HG02571 (cell line): ENCODE data around the gene PARP16.
"Not testable (repeated sequence)": the region's sequence is repeated elsewhere in the genome, so short reads cannot be mapped to it uniquely, and the experiment has no call there.

Experiments used
- ATAC-seq: cut with Tn5 transposase; IDR thresholded peaks from one replicate; pipeline ENCODE4 v1.9.1; 2021; ENCODE audit warnings: mild to moderate bottlenecking, moderate library complexity; ENCODE audit not compliant: unreplicated experiment

PARP16 gene

DNA sequence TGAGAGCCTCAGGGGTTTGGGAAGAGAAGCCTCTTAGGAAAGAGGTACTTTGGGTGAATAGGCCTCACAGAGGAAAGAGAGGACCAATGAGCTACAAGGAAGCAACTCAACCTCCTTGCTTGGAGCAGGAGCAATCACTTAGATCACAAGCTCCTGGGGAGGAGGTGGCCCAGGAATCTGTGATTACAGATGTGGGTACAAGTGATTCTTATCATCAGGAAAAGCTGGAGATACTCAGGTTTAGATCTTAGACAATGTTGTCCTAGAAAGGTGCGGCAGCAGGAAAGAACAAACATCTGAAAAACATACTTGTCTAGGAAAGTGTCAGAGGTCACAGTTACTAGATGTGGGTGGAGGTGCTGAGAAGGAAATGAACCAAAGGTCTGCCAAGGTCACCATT is 8.2 kb downstream of the PARP16 start:
- ATAC-seq = no peak

DNA sequence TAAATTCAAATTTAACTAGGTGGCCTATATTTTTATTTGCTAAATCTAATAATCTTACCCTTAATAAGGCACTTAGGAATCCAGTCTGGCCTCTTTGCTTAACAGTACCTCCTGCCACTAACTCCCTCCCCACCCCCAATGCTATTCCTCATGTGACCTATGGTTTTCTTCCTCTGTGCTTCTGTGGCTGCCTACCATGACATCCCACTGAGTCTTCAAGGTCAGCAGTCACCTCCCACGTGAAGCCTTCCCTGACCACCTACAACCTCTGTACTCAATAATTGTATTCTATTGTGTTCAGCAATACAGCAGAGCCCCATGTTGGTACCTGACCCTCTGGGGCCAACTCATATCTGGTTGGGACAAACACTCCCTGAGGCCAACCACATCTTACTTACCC is 9.7 kb downstream of the PARP16 start:
- no peak for ATAC-seq

DNA sequence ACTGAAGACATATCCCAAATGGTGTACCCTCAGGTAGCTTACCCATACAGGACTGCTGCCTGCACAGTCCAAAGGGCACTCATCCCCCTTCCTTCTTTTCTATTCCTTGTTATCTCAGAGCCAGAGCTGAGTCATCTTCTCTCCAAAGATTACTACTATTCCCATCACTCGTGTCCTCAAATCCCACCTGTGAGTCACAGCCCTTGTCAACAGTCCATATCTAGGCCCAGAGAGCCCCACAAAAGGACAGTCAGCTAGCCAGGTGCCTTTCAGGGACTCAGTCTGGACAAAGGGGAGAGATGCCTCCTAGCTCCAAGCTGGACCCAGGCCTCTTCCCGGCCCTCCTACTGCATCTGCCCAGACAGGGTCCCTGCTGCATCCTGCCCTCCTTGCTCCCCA is 11.0 kb downstream of the PARP16 start:
- no peak for ATAC-seq

DNA sequence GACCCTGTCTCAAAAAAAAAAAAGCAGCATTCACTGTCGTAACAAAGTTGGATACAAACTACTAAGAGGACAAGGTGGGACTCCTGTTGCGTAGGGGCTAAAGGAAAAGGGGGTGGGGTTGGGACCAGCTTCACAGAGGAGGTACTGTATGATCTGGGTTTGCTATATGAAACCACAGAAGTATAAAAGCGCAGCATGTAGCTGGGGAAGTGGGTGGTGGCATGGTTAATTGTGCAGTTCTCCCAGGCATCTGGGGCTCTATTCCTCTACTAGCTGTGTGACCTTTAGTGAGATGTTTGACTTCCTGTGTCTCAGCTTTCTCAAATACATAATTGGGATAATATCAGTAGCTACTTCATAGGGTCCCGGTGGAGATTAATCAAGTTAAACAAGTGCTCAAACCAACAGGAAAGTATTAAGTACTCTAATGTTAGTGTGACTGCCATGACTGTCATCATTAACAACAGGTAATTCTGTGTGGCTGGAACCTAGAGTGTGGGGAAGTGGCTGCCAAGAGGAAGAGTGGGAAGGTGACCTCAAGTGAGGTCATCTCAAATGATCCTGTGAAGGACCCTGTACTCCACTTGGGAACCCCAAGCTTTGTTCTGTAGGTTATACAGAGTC is 11.5 kb downstream of the PARP16 start:
- ATAC-seq = no peak

DNA sequence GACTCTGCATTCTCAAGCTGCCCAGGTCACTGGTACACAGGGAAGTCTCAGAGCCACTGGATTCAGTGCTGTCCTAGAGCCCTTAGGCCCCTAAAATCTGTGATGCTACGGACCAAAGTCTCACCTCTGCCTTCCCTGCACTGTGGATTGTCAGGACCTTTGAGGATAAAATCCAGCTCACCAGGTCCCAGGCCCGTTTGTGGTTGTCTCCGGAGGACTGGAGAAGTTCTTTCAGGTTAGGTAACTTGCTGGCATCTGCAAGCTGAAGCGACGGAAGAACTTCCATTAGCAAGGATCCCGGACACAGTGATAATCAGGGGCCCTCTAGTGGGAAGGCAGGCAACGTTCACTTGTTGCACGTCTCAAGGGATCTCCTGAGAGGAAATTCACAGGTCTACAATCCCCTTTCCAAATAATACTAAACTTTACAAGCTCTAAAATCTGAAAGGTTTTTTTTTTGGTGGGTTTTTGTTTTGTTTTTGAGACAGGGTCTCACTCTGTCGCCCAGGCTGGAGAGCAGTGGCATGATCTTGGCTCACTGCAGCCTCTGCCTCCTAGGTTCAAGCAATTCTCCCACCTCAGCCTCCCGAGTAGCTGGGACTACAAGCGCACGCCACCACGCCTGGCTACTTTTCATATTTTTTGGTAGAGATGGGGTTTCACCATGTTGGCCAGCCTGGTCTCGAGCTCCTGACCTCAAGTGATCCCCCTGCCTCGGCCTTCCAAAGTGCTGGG is 15.7 kb downstream of the PARP16 start:
- not testable (repeated sequence) for ATAC-seq

DNA sequence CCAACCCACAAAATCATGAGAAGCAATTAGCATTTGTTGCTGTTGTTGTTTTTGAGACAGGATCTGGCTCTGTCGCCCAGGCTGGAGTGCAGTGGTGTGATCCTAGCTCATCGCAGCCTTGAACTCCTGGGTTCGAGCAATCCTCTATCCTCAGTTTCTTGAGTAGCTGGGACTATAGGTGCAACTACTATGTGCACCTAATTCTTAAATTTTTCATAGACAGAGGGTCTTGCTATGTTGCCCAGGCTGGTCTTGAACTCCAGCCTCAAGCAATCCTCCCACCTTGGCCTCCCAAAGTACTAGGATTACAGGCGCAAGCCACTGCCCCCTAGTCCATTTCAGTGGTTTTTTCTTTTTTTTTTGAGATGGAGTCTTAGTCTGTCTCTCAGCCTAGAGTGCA is 18.3 kb downstream of the PARP16 start:
- ATAC-seq = no peak

DNA sequence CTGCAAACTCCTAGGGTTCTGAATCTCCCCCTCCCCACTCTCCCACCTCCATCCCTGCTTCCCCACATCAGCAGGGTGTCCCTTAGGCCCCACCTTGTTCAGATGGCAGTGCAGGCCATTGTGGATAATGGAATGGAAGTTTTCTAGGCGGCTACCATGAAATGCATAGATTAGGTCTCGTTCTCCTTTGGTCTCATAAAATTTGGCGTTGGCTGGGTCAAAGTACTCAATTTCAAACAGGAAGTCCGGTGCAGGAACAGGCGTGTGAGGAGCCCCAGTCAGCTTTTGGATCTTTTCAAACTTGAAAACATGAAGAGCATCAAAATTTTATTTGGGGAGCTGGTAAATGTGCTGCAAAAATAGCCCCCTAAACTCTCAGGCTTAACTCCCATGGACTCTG is 20.2 kb downstream of the PARP16 start:
- ATAC-seq = no peak

DNA sequence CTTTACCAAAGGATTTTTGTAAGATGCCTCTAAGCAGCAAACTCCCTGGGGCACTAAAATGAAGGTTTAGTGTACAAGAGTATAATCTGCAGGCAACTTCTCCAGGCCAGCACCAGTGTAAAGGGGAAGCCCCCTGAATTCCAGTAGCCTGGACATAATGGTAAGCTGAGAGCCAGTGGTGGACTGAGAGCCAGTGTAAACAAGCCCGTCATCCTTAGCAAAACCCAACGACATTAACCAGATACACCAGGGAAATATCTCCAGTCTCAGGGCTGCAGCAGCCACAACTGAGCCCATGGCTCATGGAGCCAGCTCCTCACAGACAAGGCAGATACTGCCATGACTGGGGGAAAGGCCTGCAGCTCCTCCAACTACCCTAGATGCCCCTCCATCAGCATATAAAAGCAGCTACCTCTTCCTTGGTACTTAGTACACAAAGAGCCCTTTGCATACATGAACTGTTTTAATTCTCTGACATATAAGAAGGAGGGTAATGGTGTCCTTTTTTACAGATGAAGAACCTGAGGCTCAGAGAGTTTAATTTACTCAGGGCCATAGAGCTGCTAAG is 21.7 kb downstream of the PARP16 start:
- ATAC-seq = no peak

DNA sequence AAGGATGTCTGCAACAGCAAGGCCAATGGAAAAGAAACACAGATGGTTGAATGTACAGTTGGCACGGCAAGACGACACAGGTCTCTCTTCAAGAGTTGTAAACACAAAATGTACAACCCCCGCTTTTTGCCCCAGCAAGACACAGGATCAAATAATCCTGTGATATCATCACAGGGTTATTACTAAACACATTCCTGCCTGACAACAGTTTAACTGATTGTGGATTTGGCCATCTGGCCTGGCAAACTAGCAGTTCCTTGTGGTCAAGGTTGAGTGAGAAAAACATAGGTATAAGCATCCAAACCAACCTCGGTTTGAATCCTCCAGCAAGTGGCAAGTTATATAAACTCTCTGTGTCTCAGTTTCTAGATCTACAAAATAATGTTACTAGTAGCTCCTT is 23.4 kb downstream of the PARP16 start:
- no peak for ATAC-seq

DNA sequence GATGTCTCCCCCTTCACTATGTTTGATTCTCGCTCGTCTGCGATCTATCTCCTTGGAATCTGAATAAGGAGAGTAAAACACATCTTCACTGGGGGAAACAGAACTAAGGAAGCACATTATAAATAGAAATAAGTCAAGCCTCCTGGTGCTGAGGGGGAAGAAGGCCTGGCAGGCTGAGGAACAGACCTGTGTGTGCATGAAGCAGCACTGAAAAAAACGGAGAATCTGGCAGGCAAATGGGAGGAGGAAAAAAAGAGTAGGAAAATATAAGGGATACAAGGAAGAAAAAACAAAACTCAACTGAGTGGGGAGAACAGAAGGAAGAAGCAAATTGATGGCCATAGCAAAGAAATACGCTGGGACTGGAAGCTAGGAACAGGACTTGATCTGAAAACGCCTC is 25.7 kb downstream of the PARP16 start:
- ATAC-seq = no peak

DNA sequence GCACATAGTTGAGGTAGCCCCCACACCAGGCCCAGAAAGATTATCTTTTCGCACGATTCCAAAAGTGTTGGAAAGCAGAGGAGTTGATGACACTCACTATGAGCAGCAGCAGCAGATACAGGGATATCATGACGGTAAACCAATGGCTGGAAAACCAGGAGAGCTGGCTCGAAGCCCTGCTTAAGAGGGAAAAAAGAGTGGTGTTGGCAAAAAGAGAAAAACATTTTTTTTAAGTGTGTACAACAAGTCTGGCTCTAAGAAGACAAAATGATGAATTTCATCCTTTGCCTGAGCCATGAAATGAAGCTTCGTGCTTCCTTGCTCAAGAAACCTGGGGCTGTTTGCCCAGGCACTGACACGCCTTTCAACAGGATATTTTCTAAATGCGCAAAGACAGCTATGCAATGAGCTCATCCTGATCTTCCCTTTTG is 27.3 kb downstream of the PARP16 start:
- ATAC-seq = no peak

DNA sequence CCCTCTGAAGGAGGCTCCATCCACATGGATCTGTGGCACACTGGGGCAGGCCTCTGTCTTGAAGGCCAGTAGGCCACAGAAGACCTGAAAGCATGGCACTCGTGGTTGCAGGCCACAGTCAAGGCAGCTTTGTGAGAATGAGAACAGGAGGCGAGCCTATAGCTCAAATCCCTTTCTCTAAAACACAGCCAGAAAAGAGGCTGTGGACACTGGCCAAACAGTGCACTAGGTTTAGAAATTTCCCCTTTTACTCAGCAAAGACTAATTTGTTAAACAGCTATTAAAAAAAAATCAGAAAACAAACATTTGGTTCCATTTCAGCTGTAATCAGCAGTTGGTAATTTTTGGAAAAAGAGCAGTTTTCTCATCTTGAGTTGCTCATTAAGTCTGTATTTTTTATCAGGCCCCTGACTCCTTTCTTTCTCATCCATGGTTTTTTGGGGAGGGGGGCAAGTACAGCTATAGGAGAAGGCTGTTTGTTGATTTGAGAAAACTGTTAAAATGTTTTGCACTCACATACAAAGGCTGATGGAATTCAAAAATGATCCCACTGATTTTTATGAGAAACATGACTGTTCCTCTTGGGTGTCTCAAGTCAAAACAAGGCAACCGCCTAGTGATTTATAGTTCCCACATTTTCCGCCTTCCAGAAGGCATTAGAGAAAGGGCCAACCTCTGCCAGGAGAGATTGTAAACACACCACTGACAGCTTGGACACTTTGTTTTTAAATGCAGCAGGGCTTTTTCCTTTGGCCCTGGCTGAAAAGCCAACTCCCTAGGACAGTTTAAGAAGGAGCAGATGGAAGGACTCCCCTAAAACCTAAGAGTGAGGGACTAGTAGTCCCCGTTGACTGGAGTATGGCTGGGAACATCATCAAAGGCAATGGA is 28.1 kb downstream of the PARP16 start:
- no peak for ATAC-seq

DNA sequence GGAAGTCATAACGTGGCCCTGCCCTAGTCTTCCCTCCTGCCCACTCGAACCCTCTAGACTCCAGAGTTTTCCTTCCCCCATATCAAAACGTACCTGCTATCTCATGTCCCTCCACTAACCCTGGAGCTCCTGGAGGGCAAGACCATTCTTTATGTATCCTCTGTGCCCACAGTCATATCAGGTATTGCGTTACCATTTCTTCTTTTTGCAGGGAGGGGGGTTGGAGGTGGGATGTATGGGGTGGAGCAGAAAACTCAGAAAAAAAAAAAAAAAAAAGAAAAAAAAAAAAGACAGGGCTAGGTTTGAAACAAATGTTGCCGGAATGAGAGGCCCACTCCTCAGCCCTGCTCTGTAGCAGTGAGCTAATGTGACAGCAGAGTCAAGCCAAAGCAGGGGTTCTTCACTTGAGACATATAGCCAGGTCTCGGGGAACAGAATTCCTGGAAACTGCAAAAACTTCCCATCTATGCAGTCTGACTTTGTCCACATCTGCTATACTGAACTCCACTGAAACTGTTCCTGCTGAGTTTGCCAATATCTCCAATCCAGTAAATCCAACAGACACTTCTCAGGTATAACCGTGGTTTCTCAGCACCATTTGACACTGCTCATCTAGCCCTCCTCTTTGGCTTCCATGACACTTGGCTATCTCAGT is 31.1 kb downstream of the PARP16 start:
- ATAC-seq = no peak

DNA sequence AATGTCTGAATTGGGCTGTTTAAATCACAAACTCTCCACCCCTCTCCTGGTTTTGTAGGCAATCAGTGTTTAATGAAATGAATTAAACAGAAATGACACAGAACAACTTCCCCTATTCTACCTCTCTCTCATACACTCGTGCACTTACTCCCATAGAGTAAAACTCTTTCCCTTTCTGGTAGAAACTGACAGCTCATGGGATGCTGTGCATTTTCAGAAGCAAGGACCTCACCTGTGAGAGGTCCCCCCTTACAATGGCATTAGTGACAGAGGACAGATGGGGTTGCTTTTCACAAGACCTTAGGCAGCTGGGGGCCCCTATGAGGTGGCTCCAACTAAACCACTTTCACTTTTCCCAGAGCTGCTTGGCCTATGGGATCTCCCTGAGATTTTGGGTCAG is 31.9 kb downstream of the PARP16 start:
- no peak for ATAC-seq

DNA sequence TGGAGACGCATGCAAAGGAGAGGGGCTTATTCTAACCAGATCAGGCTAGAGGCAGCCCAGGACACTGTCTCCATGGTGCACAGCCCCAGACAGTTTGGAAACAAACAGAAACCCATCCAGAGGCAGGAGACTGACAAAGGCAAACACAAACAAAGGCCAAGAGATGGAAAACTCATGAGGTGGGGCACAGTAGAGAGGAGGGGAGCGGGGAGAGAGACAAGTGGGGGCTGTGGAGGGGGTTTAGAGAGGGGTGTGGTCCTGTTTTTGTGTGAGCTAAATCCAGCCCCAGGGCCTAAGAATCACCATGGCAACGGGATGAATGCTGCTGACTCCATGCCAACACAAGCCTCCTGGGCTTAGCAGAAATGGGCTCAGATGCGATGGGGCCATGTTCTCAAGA is 32.3 kb downstream of the PARP16 start:
- ATAC-seq = no peak

DNA sequence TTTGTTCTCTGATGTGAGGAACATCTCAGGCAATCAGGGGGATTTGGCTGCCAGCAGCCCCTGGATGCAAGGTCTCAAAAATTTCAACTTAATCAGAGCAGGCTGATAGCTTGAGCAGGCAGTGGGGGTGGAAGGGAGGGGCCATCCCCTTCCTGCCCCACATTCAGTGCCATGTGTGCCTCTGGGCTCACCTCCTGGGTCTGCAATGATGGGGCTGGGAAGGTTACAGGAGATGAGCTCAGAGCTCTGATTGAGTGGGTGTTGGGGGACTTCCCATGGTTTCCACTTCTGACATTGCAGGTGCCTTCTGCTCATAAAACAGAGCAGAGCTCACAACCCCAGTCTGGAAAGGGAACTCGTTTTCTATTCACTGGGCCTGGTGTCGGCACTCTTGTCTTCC is 37.0 kb downstream of the PARP16 start:
- peak; percentile 84 for ATAC-seq

DNA sequence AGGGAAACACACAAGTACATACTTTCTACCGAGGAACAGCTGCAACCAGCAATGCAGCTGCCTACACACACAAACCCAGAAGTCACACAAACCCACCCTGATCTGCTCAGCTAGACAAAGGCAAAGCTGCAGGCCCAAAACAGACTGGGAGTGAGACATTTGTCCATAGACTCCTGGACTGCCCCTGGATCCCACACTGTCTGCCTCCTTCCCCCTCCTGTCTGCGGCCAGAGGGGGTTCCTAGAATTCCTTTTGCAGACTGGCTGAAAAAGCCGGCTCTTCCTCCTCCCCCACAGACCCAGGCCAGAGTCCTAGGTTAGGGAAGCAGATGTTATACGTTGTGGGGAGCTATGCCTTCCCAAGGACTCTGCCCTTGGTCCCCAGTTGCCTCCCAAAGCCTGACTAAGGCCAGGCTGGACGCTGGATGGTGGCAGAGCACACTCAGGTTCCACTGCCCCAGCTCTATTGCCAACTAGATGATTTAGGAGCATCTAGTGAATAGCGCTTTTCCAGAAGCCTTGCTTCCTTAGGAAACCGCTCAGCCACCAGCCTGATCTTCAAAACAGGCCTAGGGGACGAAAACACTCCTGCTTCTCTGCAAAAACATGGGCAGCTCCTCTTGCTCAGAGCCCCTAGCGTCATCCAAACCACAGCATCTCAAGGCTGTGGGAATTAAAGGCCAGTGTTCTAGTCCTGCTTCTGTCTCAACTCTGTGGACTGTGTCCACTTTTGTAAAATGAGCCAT is 38.0 kb downstream of the PARP16 start:
- ATAC-seq = no peak

DNA sequence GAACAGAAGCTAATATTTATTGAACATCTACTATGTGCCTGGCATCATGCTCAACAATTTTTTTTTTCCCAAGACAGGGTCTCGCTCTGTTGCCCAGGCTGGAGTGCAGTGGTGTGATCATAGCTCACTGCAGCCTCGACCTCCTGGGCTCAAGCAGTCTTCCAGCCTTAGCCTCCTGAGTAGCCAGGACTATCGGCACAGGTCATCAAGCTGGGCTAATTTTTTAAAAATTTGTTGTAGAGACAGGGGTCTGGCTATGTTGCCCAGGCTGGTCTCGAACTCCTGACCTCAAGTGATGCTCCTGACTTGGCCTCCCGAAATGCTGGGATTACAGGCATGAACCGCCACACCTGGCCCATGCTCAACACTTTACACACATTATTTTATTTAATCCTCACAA is 39.7 kb downstream of the PARP16 start:
- ATAC-seq = no peak

DNA sequence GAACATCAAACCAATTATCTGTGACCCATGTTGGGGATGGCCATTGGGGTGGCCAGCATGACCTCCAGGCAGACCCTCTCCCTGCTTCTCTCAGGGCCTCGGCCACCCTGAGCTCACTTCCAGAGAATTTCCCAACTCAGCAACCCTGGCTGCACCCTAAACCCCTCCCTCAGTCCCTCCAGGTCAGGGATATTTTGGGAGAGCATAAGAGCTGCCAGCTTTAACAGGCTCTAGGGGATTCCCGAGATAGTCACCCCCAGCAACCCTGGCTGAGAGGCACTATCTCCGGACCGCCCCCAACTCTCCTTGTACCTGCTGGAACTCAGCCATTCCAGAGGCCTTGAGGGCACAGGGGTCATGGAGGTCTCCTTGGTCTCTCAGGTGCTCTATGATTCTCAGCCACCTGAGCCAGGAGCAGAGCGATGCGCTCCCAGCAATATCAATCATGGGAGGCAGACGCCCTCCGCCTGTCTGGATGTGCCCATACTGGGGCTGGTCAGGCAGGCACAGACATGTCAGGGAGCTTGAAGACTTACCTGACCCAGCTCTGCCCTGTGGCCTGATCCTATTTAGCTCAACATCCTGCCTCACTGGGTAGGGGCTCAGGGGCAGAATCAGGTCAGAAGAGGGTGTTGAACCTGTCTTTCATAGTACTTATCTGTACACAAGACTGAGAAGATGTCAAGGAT is 40.5 kb downstream of the PARP16 start:
- ATAC-seq = no peak
